ENCODE measurements around the gene SUPT20HL2.

GRCh38 chrX:24333371-24333770, 19.5 kb upstream of the SUPT20HL2 start:
- TF ChIP-seq CTCF (IDR thresholded peaks at IDR 0.05): no peak
- TF ChIP-seq POLR2A (IDR thresholded peaks at IDR 0.05): no peak
